SU-DHL-6 (cell line): ENCODE data around the gene GRIK1.

ENCODE experiments used
- H2AFZ ChIP-seq: fragments of 200-600 bp; sonication (generic); 2 replicates; pipeline ENCODE4 v1.6.1; 2014; ENCODE audit warnings: low read depth, mild to moderate bottlenecking, moderate library complexity, mixed read lengths, antibody characterized with exemption, low read length; ENCODE audit not compliant: severe bottlenecking
- H3F3A ChIP-seq: fragments of 200-600 bp; shearing (Covaris generic); 2 replicates; pipeline ENCODE4 v1.6.0; 2016; ENCODE audit warnings: antibody characterized with exemption, mild to moderate bottlenecking; ENCODE audit not compliant: insufficient read depth
- H3K27ac ChIP-seq: fragments of 200-600 bp; sonication (generic); 2 replicates; pipeline ENCODE4 v1.5.1; 2016; ENCODE audit warnings: low read depth, mild to moderate bottlenecking, low read length, moderate library complexity, mixed read lengths
- H3K27me3 ChIP-seq: fragments of 200-600 bp; sonication (generic), shearing (Covaris generic); 2 replicates; pipeline ENCODE4 v1.6.0; 2014; ENCODE audit warnings: mild to moderate bottlenecking, low read length
- H3K36me3 ChIP-seq: fragments of 200-600 bp; sonication (generic); 2 replicates; pipeline ENCODE4 v1.6.1; 2014; ENCODE audit warnings: mild to moderate bottlenecking, low read length, mixed read lengths
- H3K4me2 ChIP-seq: fragments of 300-600, 200-600 bp; shearing (Covaris generic), sonication (generic); 2 replicates; pipeline ENCODE4 v1.6.0; 2014; ENCODE audit warnings: low read length, low read depth, mild to moderate bottlenecking; ENCODE audit not compliant: poor library complexity, severe bottlenecking
- H3K4me3 ChIP-seq: fragments of 200-600 bp; sonication (generic); 2 replicates; pipeline ENCODE4 v1.5.1; 2014; ENCODE audit warnings: antibody characterized with exemption, low read length, mild to moderate bottlenecking, mixed read lengths; ENCODE audit not compliant: insufficient read depth, poor library complexity, severe bottlenecking
- H3K79me2 ChIP-seq: fragments of 200-600 bp; sonication (generic); 2 replicates; pipeline ENCODE4 v1.6.1; 2014; ENCODE audit warnings: mild to moderate bottlenecking, low read length, moderate library complexity; ENCODE audit not compliant: insufficient read depth
- H3K9ac ChIP-seq: fragments of 200-600 bp; sonication (generic); 2 replicates; pipeline ENCODE4 v1.7.0; 2014; ENCODE audit warnings: mild to moderate bottlenecking, low read length
- H3K9me2 ChIP-seq: fragments of 200-600 bp; sonication (generic); replicated peaks from 2 replicates; pipeline ENCODE4 v1.6.1; 2014; ENCODE audit warnings: low read length; ENCODE audit not compliant: insufficient read depth
- H3K9me3 ChIP-seq: fragments of 200-600 bp; sonication (generic); 2 replicates; pipeline ENCODE4 v1.6.1; 2014; ENCODE audit warnings: low read length, mixed read lengths; ENCODE audit not compliant: insufficient read depth
- H4K20me1 ChIP-seq: fragments of 200-600 bp; sonication (generic); 2 replicates; pipeline ENCODE4 v1.6.1; 2014; ENCODE audit warnings: low read depth, mild to moderate bottlenecking, antibody characterized with exemption, low read length, moderate library complexity, mixed read lengths
- EZH2phosphoT487 ChIP-seq: fragments of 200-600 bp; sonication (generic), shearing (Covaris generic); conservative IDR thresholded peaks from 2 replicates; pipeline ENCODE4 v1.6.1; 2018; ENCODE audit warnings: mild to moderate bottlenecking, antibody characterized with exemption, low read length, moderate library complexity, mixed read lengths
- TF ChIP-seq, protein P1 (sequence below): fragments of 200-600 bp; sonication (generic); IDR thresholded peaks from one replicate; pipeline ENCODE4 v1.5.1; 2017; ENCODE audit warnings: antibody characterized with exemption, mild to moderate bottlenecking, low read length, moderate library complexity; ENCODE audit not compliant: insufficient read depth, poor library complexity, severe bottlenecking

GRIK1 gene

DNA sequence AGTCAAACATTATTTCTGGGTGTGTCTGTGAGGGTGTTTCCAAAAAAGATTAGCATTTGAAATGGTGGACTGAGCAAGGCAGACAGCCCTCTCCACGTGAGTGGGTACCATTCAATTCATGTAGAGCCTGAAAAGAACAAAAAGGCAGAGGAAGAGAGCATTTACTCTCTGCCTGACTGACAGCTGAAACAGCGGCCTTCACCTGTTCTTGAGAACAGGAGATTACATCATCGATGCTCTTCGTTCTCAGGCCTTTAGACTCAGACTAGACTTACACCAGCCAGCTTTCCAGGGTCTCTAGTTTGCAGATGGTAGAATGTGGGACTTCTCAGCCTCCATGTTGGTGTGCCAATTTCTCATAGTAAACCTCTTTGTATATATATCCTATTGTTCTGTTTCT is 338.7 kb downstream of the GRIK1 start:
- Histone ChIP-seq H3K4me2 (no peak overlapping the region), H2AFZ (no peak overlapping the region), H3K4me3 (no peak overlapping the region), H3K27me3 (no peaks in the 10 kb centered on the region), H3F3A (no peaks in the 10 kb centered on the region), H3K9me2 (no peaks in the 10 kb centered on the region), H3K9ac (no peak overlapping the region), H3K9me3 (no peaks in the 10 kb centered on the region), H3K36me3 (no peaks in the 10 kb centered on the region), H4K20me1 (no peaks in the 10 kb centered on the region), H3K79me2 (no peaks in the 10 kb centered on the region), H3K27ac (no peak overlapping the region)
- TF ChIP-seq, protein P1, sequence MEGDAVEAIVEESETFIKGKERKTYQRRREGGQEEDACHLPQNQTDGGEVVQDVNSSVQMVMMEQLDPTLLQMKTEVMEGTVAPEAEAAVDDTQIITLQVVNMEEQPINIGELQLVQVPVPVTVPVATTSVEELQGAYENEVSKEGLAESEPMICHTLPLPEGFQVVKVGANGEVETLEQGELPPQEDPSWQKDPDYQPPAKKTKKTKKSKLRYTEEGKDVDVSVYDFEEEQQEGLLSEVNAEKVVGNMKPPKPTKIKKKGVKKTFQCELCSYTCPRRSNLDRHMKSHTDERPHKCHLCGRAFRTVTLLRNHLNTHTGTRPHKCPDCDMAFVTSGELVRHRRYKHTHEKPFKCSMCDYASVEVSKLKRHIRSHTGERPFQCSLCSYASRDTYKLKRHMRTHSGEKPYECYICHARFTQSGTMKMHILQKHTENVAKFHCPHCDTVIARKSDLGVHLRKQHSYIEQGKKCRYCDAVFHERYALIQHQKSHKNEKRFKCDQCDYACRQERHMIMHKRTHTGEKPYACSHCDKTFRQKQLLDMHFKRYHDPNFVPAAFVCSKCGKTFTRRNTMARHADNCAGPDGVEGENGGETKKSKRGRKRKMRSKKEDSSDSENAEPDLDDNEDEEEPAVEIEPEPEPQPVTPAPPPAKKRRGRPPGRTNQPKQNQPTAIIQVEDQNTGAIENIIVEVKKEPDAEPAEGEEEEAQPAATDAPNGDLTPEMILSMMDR: no peak
- no peak for TF ChIP-seq EZH2phosphoT487

DNA sequence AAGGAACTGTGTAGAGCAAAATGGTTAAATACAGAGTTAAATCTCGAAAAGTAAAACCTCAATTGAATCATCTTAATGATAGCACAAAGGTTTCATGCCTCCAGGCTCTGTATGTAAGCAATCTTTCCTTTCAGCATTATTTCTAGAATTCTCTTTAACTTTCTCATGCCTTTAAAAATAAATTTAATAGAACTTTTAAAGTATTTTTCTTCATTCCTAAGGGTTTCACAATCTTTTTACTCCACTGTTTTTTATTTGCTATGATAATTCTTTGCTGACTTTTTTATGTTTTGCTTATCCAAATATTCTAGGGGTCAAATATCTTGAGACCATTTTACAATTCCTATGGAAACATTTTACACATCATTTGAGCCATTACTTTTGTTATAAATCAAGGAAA is 353.1 kb downstream of the GRIK1 start:
- no peaks in the 10 kb centered on the region for H3K36me3 ChIP-seq
- no peaks in the 10 kb centered on the region for H3F3A ChIP-seq
- H3K9me3 ChIP-seq: no peaks in the 10 kb centered on the region
- no peaks in the 10 kb centered on the region for H4K20me1 ChIP-seq
- no peaks in the 10 kb centered on the region for H3K79me2 ChIP-seq
- no peak overlapping the region for H3K4me3 ChIP-seq
- H2AFZ ChIP-seq: no peak overlapping the region
- TF ChIP-seq EZH2phosphoT487: no peak
- TF ChIP-seq, protein P1: no peak
- H3K4me2 ChIP-seq: no peak overlapping the region
- no peaks in the 10 kb centered on the region for H3K9me2 ChIP-seq
- H3K27me3 ChIP-seq: no peaks in the 10 kb centered on the region
- H3K27ac ChIP-seq: no peak overlapping the region
- H3K9ac ChIP-seq: no peak overlapping the region

DNA sequence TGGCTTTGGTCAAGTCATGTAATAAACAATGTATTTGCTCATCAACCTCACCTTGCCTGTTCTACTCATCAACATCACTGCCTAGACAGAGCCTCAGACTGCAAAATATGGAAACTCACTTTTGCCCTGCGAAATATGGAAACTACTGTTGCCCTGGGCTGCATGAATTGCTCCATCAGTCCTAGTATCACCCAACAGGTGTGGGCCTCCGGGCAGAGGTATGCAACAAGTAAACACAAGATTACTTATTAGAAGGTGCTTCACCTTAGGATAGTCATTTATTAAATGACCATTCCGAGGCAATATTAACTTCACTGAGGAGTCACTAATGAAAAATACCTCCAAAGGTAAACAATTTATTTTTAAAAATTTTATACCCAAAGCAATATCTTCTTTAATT is 354.3 kb downstream of the GRIK1 start:
- no peak overlapping the region for H3K4me2 ChIP-seq
- no peaks in the 10 kb centered on the region for H3F3A ChIP-seq
- no peak overlapping the region for H3K27ac ChIP-seq
- H2AFZ ChIP-seq: no peak overlapping the region
- no peaks in the 10 kb centered on the region for H4K20me1 ChIP-seq
- no peaks in the 10 kb centered on the region for H3K9me3 ChIP-seq
- no peaks in the 10 kb centered on the region for H3K9me2 ChIP-seq
- H3K79me2 ChIP-seq: no peaks in the 10 kb centered on the region
- TF ChIP-seq EZH2phosphoT487: no peak
- TF ChIP-seq, protein P1: no peak
- H3K36me3 ChIP-seq: no peaks in the 10 kb centered on the region
- no peaks in the 10 kb centered on the region for H3K27me3 ChIP-seq
- no peak overlapping the region for H3K4me3 ChIP-seq
- no peak overlapping the region for H3K9ac ChIP-seq

DNA sequence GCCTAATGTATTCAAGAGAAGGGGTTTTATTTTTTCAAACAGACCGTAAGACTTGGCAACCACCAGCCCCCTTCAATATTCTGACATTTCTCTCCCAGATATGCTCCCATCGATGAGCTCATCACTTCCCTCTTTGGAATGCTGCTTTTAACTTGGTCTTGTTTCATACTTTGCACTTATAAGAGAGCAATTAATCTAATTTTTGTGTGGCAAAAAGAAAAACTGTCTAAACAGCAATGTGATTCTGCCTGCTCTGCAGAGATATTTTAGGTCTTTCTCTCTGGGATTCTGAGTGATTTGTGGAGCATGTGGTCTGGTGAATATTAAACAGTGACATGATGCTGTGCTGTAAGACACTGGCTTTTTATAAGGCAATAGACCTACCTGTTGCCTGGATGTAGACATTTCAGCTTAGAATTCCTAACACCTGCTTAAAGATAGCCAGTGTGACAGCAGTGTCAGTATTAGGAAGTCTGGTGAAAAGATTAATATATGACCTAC is 356.3 kb downstream of the GRIK1 start:
- H3K9me3 ChIP-seq: no peaks in the 10 kb centered on the region
- no peaks in the 10 kb centered on the region for H3K36me3 ChIP-seq
- no peaks in the 10 kb centered on the region for H3K27me3 ChIP-seq
- no peaks in the 10 kb centered on the region for H3K79me2 ChIP-seq
- H3K4me3 ChIP-seq: no peak overlapping the region
- no peaks in the 10 kb centered on the region for H3F3A ChIP-seq
- no peak overlapping the region for H2AFZ ChIP-seq
- TF ChIP-seq, protein P1: no peak
- no peak for TF ChIP-seq EZH2phosphoT487
- no peak overlapping the region for H3K27ac ChIP-seq
- no peak overlapping the region for H3K4me2 ChIP-seq
- H3K9me2 ChIP-seq: no peaks in the 10 kb centered on the region
- H3K9ac ChIP-seq: no peak overlapping the region
- H4K20me1 ChIP-seq: no peaks in the 10 kb centered on the region
